ENCODE measurements around the gene UBXN6. TPM values are rescaled to one million over a fixed set of nuclear protein-coding genes. Genes with fewer than 3 reads are reported as not detected.

UBXN6 gene
- polyA plus RNA-seq, 2 of the 4 experiments (the other 2 are of a cell fraction) = 23.0 to 31.6 TPM

- TF ChIP-seq, protein P1, sequence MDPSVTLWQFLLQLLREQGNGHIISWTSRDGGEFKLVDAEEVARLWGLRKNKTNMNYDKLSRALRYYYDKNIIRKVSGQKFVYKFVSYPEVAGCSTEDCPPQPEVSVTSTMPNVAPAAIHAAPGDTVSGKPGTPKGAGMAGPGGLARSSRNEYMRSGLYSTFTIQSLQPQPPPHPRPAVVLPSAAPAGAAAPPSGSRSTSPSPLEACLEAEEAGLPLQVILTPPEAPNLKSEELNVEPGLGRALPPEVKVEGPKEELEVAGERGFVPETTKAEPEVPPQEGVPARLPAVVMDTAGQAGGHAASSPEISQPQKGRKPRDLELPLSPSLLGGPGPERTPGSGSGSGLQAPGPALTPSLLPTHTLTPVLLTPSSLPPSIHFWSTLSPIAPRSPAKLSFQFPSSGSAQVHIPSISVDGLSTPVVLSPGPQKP (IDR thresholded peaks at IDR 0.05; ENCODE audit: low read depth, low read length) = no peak
- no peak for TF ChIP-seq NR3C1 (IDR thresholded peaks at IDR 0.05)
- no peak for TF ChIP-seq FOSL2 (IDR thresholded peaks at IDR 0.05)
- no peak for TF ChIP-seq FOSL2 (CRISPR knock-in tag; IDR thresholded peaks at IDR 0.05)
- no peak for TF ChIP-seq MAFK (IDR thresholded peaks at IDR 0.05; ENCODE audit: partially characterized antibody)
Measured at GRCh38 chr19:4504297-4504701, 46.7 kb upstream of the UBXN6 start (continued).

DNA sequence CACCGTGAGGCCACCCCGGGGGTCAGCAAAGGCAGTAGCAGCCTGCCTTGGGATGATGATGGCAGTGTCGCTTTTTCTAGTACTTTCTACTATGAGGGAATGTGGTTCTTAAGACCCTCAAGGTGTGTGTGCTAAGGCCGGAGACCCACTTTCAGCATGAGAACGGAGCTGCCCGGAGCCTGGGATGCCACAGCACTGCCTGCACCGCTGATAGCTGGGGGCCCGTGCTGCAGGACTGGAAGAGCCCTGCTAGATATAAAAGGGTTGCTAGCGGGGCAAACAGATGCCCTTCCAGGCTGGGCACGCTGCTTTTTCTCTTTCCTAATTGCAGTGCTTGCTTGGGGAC, 46.2 kb upstream of the UBXN6 start:
- ATAC-seq (no peak), FAIRE-seq (no peak), DNase-seq (ENCODE audit: low read depth in 1 of 2, low spot score in 1 of 2) (no peak)
- H3K27ac ChIP-seq = no peak overlapping the region
- ChIA-PET CTCF (interaction anchor here (1.3 to 3.1 kb wide), 2 partner anchors 19 to 21 kb away, joined by 4 to 14 read pairs; no protein-coding TSS in a partner anchor), POLR2A (no interaction called here)
- no peaks in the 10 kb centered on the region for H3K9me3 ChIP-seq
- TF ChIP-seq EHF (CRISPR knock-in tag; IDR thresholded peaks at IDR 0.05) = no peak
- TF ChIP-seq, protein P2, sequence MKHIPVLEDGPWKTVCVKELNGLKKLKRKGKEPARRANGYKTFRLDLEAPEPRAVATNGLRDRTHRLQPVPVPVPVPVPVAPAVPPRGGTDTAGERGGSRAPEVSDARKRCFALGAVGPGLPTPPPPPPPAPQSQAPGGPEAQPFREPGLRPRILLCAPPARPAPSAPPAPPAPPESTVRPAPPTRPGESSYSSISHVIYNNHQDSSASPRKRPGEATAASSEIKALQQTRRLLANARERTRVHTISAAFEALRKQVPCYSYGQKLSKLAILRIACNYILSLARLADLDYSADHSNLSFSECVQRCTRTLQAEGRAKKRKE (CRISPR knock-in tag; IDR thresholded peaks at IDR 0.05; ENCODE audit: low read depth) = no peak
- TF ChIP-seq NR3C1 (IDR thresholded peaks at IDR 0.05) = no peak
- no peak for TF ChIP-seq ZNF302 (CRISPR knock-in tag; IDR thresholded peaks at IDR 0.05)
- no peak for TF ChIP-seq HOXB13 (CRISPR knock-in tag; IDR thresholded peaks at IDR 0.05; ENCODE audit: low read depth)
- TF ChIP-seq SREBF2 (IDR thresholded peaks at IDR 0.05) = no peak
- TF ChIP-seq GATA3 (IDR thresholded peaks at IDR 0.05; ENCODE audit: borderline replicate concordance) = no peak
- no peak for TF ChIP-seq RAD21 (conservative IDR thresholded peaks at IDR 0.05 in 1 of 2, IDR thresholded peaks at IDR 0.05 in 1 of 2)
- TF ChIP-seq HDAC2 (IDR thresholded peaks at IDR 0.05) = no peak
- TF ChIP-seq POLR2A (IDR thresholded peaks at IDR 0.05; ENCODE audit: low read length) = no peak
- TF ChIP-seq, protein P3, sequence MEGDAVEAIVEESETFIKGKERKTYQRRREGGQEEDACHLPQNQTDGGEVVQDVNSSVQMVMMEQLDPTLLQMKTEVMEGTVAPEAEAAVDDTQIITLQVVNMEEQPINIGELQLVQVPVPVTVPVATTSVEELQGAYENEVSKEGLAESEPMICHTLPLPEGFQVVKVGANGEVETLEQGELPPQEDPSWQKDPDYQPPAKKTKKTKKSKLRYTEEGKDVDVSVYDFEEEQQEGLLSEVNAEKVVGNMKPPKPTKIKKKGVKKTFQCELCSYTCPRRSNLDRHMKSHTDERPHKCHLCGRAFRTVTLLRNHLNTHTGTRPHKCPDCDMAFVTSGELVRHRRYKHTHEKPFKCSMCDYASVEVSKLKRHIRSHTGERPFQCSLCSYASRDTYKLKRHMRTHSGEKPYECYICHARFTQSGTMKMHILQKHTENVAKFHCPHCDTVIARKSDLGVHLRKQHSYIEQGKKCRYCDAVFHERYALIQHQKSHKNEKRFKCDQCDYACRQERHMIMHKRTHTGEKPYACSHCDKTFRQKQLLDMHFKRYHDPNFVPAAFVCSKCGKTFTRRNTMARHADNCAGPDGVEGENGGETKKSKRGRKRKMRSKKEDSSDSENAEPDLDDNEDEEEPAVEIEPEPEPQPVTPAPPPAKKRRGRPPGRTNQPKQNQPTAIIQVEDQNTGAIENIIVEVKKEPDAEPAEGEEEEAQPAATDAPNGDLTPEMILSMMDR (IDR thresholded peaks at IDR 0.05) = no peak
- TF ChIP-seq MYC (IDR thresholded peaks at IDR 0.05; ENCODE audit: borderline replicate concordance, low read length) = no peak
- no peak for TF ChIP-seq HOXA7 (CRISPR knock-in tag; IDR thresholded peaks at IDR 0.05)
- no peak for TF ChIP-seq RNF2 (IDR thresholded peaks at IDR 0.05; ENCODE audit: borderline replicate concordance, low read depth)
- TF ChIP-seq E2F6 (IDR thresholded peaks at IDR 0.05; ENCODE audit: borderline replicate concordance, low read depth) = no peak
- no peak for TF ChIP-seq KDM1A (IDR thresholded peaks at IDR 0.05; ENCODE audit: low read depth)
- no peak for TF ChIP-seq RARB (CRISPR knock-in tag; IDR thresholded peaks at IDR 0.05)
- TF ChIP-seq JUN (IDR thresholded peaks at IDR 0.05) = no peak
- no peak for TF ChIP-seq RCOR1 (IDR thresholded peaks at IDR 0.05; ENCODE audit: low read depth, low read length)
- no peak overlapping the region for H3K4me2 ChIP-seq
- H3K4me1 ChIP-seq = no peaks in the 10 kb centered on the region
- WGBS (ENCODE audit: missing lambda C conversion rate) = 95% methylated on average over 7 of the region's 10 CpGs
- H3K4me3 ChIP-seq = no peak overlapping the region
